HepG2 (cell line): ENCODE data around the gene INHBC. TPM values are rescaled to one million over a fixed set of nuclear protein-coding genes. Genes with fewer than 3 reads are reported as not detected.

Source experiments
- CENPBD1 ChIP-seq: sonication (generic); formaldehyde crosslinking; IDR thresholded peaks from 2 replicates; pipeline ENCODE4 v1.8.0; 2022; ENCODE audit warnings: missing genetic modification reagents, low read depth, mild to moderate bottlenecking, borderline replicate concordance
- DNMT1 ChIP-seq: sonication (generic); formaldehyde crosslinking; IDR thresholded peaks from 2 replicates; pipeline ENCODE4 v1.5.1; 2020; ENCODE audit warnings: mild to moderate bottlenecking, missing genetic modification reagents
- ELF3 ChIP-seq: IDR thresholded peaks from 2 replicates; pipeline ENCODE4 v1.6.1; 2016; ENCODE audit warnings: missing genetic modification reagents, missing compliant biosample characterization
- FLYWCH1 ChIP-seq: sonication (generic); formaldehyde crosslinking; IDR thresholded peaks from 2 replicates; pipeline ENCODE4 v1.8.1; 2023; ENCODE audit warnings: mild to moderate bottlenecking, missing genetic modification reagents
- FOXO1 ChIP-seq: sonication (generic); formaldehyde crosslinking; IDR thresholded peaks from 2 replicates; pipeline ENCODE4 v1.4.0; 2020; ENCODE audit warnings: missing genetic modification reagents
- HBP1 ChIP-seq: IDR thresholded peaks from 2 replicates; pipeline ENCODE4 v1.6.1; 2016; ENCODE audit warnings: low read depth, control low read depth
- HINFP ChIP-seq: sonication (generic); formaldehyde crosslinking; IDR thresholded peaks from 2 replicates; pipeline ENCODE4 v1.4.0; 2020; ENCODE audit warnings: low read depth, mild to moderate bottlenecking, missing genetic modification reagents
- HOMEZ ChIP-seq: IDR thresholded peaks from 2 replicates; pipeline ENCODE4 v1.6.1; 2016; ENCODE audit warnings: low read depth
- RARG ChIP-seq: sonication (generic); formaldehyde crosslinking; IDR thresholded peaks from 2 replicates; pipeline ENCODE4 v1.4.0; 2020; ENCODE audit warnings: low read depth, mild to moderate bottlenecking, missing genetic modification reagents
- RFXAP ChIP-seq: sonication (generic); formaldehyde crosslinking; IDR thresholded peaks from 2 replicates; pipeline ENCODE4 v1.4.0; 2020; ENCODE audit warnings: missing genetic modification reagents, borderline replicate concordance
- SOX5 ChIP-seq: IDR thresholded peaks from 2 replicates; pipeline ENCODE4 v1.6.1; 2016; ENCODE audit warnings: borderline replicate concordance
- U2AF1 ChIP-seq: fragments of 200-400 bp; formaldehyde crosslinking; optimal IDR thresholded peaks from 2 replicates; pipeline ENCODE3; 2017; ENCODE audit warnings: mild to moderate bottlenecking, low read depth, low read length
- ZNF260 ChIP-seq: sonication (generic); formaldehyde crosslinking; IDR thresholded peaks from 2 replicates; pipeline ENCODE4 v1.4.0; 2020; ENCODE audit warnings: missing genetic modification reagents, low read depth, mild to moderate bottlenecking, borderline replicate concordance
- ZNF280D ChIP-seq: sonication (generic); formaldehyde crosslinking; IDR thresholded peaks from 2 replicates; pipeline ENCODE4 v1.5.1; 2020; ENCODE audit warnings: mild to moderate bottlenecking, missing genetic modification reagents
- ZNF616 ChIP-seq: sonication (generic); formaldehyde crosslinking; IDR thresholded peaks from 2 replicates; pipeline ENCODE4 v1.5.0; 2020; ENCODE audit warnings: low read depth, mild to moderate bottlenecking, missing genetic modification reagents
- ZNF619 ChIP-seq: sonication (generic); formaldehyde crosslinking; IDR thresholded peaks from 2 replicates; pipeline ENCODE4 v1.4.0; 2020; ENCODE audit warnings: mild to moderate bottlenecking, missing genetic modification reagents
- ZNF629 ChIP-seq: sonication (generic); formaldehyde crosslinking; conservative IDR thresholded peaks from 2 replicates; pipeline ENCODE4 v1.5.0; 2020; ENCODE audit warnings: missing genetic modification reagents
- ZNF850 ChIP-seq: sonication (generic); formaldehyde crosslinking; conservative IDR thresholded peaks from 2 replicates; pipeline ENCODE4 v1.9.0; 2021; ENCODE audit warnings: mild to moderate bottlenecking, missing genetic modification reagents
- ZXDC ChIP-seq: sonication (generic); formaldehyde crosslinking; IDR thresholded peaks from 2 replicates; pipeline ENCODE4 v1.5.0; 2020; ENCODE audit warnings: mild to moderate bottlenecking, missing genetic modification reagents
- polyA plus RNA-seq, 8 experiments: library from polyadenylated mRNA; depleted of rRNA in 3 of 8; stranded (reverse) in 7 of 8; unstranded in 1 of 8; fragments of >200 nt; fragmentation: Illumina TruSeq in 4 of 8; extraction: Trizol in 4 of 8; gene quantifications; 2 replicates each; pipeline versions ENCODE4 v1.2.1 to v1.2.3, GENCODE V29; 2011 to 2016; ENCODE audit warnings: low read depth in 4 of 8, missing spikeins in 1 of 8, mixed read lengths in 1 of 8; ENCODE audit not compliant: insufficient read depth in 1 of 8
- total RNA-seq, 5 experiments: library from RNA; depleted of rRNA; stranded (reverse); fragments of >200 nt; fragmentation: Illumina TruSeq; extraction: Trizol; gene quantifications; 2 replicates each; pipeline ENCODE4 v1.2.3, GENCODE V29; 2016; ENCODE audit warnings: low read depth in 1 of 5

The INHBC gene
- total and polyA plus RNA-seq, 2 of the 13 experiments (the other 11 are each of a cell fraction or from before 2014, with no cell fraction given): 1.8 to 13.8 TPM

- TF ChIP-seq HOMEZ (CRISPR knock-in tag) (peak; percentile 93), U2AF1 (no peak), HBP1 (CRISPR knock-in tag) (peak; percentile 74; the same call in 1 of the 2 replicates), FLYWCH1 (CRISPR knock-in tag) (no peak), DNMT1 (CRISPR knock-in tag) (no peak), RARG (CRISPR knock-in tag) (0 out of 2 replicates have a peak, but pooled peaks have one; percentile 86), ZNF280D (0 out of 2 replicates have a peak, but pooled peaks have one; percentile 31), HINFP (CRISPR knock-in tag) (peak; percentile 92), ELF3 (peak; percentile 89), ZXDC (no peak), ZNF850 (CRISPR knock-in tag) (no peak), SOX5 (CRISPR knock-in tag) (peak; percentile 89), ZNF619 (CRISPR knock-in tag) (no peak), FOXO1 (CRISPR knock-in tag) (peak; percentile 94), ZNF629 (no peak; the same call in 1 of the 2 replicates), ZNF260 (no peak), ZNF616 (no peak), CENPBD1 (CRISPR knock-in tag) (0 out of 2 replicates have a peak, but pooled peaks have one; percentile 44), RFXAP (CRISPR knock-in tag) (no peak)
Observed at GRCh38 chr12:57451233-57451778, 16.7 kb downstream of the INHBC start (continued).
